OCI-LY3 (cell line): ENCODE measurements around the gene ADAMTSL5.
"Not testable (repeated sequence)": the region's sequence is repeated elsewhere in the genome, so short reads cannot be mapped to it uniquely, and the experiment has no call there.

ENCODE experiments used
- H2AFZ ChIP-seq: fragments of 200-600, 300-600 bp; shearing (Covaris generic); 2 replicates; pipeline ENCODE4 v1.6.0; 2014; ENCODE audit warnings: antibody characterized with exemption, low read depth, low read length
- H3K27ac ChIP-seq: fragments of 200-600, 300-600 bp; sonication (generic); 2 replicates; pipeline ENCODE4 v1.5.1; 2014; ENCODE audit warnings: mild to moderate bottlenecking, low read length, moderate library complexity, mixed read lengths
- H3K27me3 ChIP-seq: fragments of 200-600, 300-600 bp; sonication (generic); 2 replicates; pipeline ENCODE4 v1.6.1; 2014; ENCODE audit warnings: low read depth, low read length, mixed read lengths
- H3K36me3 ChIP-seq: fragments of 200-600, 300-600 bp; sonication (generic); replicated peaks from 2 replicates; pipeline ENCODE3; 2014; ENCODE audit warnings: low read depth, low read length, mixed read lengths
- H3K4me1 ChIP-seq: fragments of 300-600, 200-600 bp; sonication (generic); 2 replicates; pipeline ENCODE4 v1.6.1; 2014; ENCODE audit warnings: low read length, mixed read lengths
- H3K4me2 ChIP-seq: fragments of 200-600, 300-600 bp; sonication (generic); 2 replicates; pipeline ENCODE4 v1.6.1; 2014; ENCODE audit warnings: low read length, mixed read lengths
- H3K4me3 ChIP-seq: fragments of 300-600, 200-600 bp; sonication (generic); 2 replicates; pipeline ENCODE4 v1.5.1; 2014; ENCODE audit warnings: antibody characterized with exemption, mild to moderate bottlenecking, low read length, moderate library complexity
- H3K79me2 ChIP-seq: fragments of 300-600, 200-600 bp; shearing (Covaris generic); 2 replicates; pipeline ENCODE4 v1.6.1; 2014; ENCODE audit warnings: mild to moderate bottlenecking, low read length, mixed read lengths
- H3K9ac ChIP-seq: fragments of 300-600, 200-600 bp; shearing (Covaris generic); 2 replicates; pipeline ENCODE4 v1.6.0; 2014; ENCODE audit warnings: mild to moderate bottlenecking, low read length, moderate library complexity
- H3K9me3 ChIP-seq: fragments of 200-600, 300-600 bp; shearing (Covaris generic); 2 replicates; pipeline ENCODE4 v1.6.1; 2014; ENCODE audit warnings: low read length, mixed read lengths; ENCODE audit not compliant: insufficient read depth
- H4K20me1 ChIP-seq: fragments of 200-600, 300-600 bp; sonication (generic); 2 replicates; pipeline ENCODE4 v1.6.1; 2016; ENCODE audit warnings: low read length, mixed read lengths; ENCODE audit not compliant: insufficient read depth
- CTCF ChIP-seq: fragments of 200-600, 300-600 bp; sonication (generic); IDR thresholded peaks from 2 replicates; pipeline ENCODE4 v1.5.1; 2014; ENCODE audit warnings: antibody characterized with exemption, low read length, low read depth
- EZH2phosphoT487 ChIP-seq: fragments of 200-600 bp; shearing (Covaris generic); IDR thresholded peaks from 2 replicates; pipeline ENCODE4 v1.6.1; 2018; ENCODE audit warnings: antibody characterized with exemption, mixed run types, low read depth

Gene ADAMTSL5

GRCh38 chr19:1501200-1501595 lies 11.6 kb downstream of the ADAMTSL5 start:
- H3K4me3 ChIP-seq, result no peak overlapping the region
- no peaks in the 10 kb centered on the region for H4K20me1 ChIP-seq
- H3K27me3 ChIP-seq, result peaks cover 4% of the 10 kb centered on the region; the same call in 1 of the 2 replicates

GRCh38 chr19:1499231-1499630 lies 13.6 kb downstream of the ADAMTSL5 start:
- H3K4me3 ChIP-seq, H3K9me3 ChIP-seq, H3K27ac ChIP-seq, H3K27me3 ChIP-seq, H3K79me2 ChIP-seq, H2AFZ ChIP-seq, H3K36me3 ChIP-seq, H3K4me1 ChIP-seq, H4K20me1 ChIP-seq, H3K9ac ChIP-seq, H3K4me2 ChIP-seq: not testable (repeated sequence)

More at GRCh38 chr19:1501200-1501595, 11.6 kb downstream of the ADAMTSL5 start:
- Histone ChIP-seq H3K36me3 (no peaks in the 10 kb centered on the region), H3K79me2 (no peaks in the 10 kb centered on the region), H3K4me2 (no peak overlapping the region), H3K27ac (no peak overlapping the region), H2AFZ (no peak overlapping the region), H3K9ac (no peak overlapping the region), H3K4me1 (no peaks in the 10 kb centered on the region), H3K9me3 (no peaks in the 10 kb centered on the region)
- TF ChIP-seq CTCF (no peak), EZH2phosphoT487 (no peak)

- TF ChIP-seq EZH2phosphoT487 (no peak), CTCF (no peak)
- Histone ChIP-seq H3K4me3 (no peak overlapping the region), H3K79me2 (no peaks in the 10 kb centered on the region), H2AFZ (no peak overlapping the region), H3K9ac (no peak overlapping the region), H4K20me1 (no peaks in the 10 kb centered on the region), H3K27ac (no peak overlapping the region), H3K4me2 (no peak overlapping the region), H3K27me3 (no peaks in the 10 kb centered on the region), H3K4me1 (no peaks in the 10 kb centered on the region), H3K9me3 (no peaks in the 10 kb centered on the region), H3K36me3 (no peaks in the 10 kb centered on the region)
These were observed 15.1 kb downstream of the ADAMTSL5 start for GRCh38 chr19:1497578-1498235.

GRCh38 chr19:1496714-1497577 lies 15.9 kb downstream of the ADAMTSL5 start:
- H3K4me3 ChIP-seq, result no peak overlapping the region
- H3K79me2 ChIP-seq, result no peaks in the 10 kb centered on the region
- H3K27ac ChIP-seq, result no peak overlapping the region
- TF ChIP-seq CTCF (no peak), EZH2phosphoT487 (no peak)
- H3K36me3 ChIP-seq, result no peaks in the 10 kb centered on the region
- H3K27me3 ChIP-seq, result no peaks in the 10 kb centered on the region
- no peak overlapping the region for H3K9ac ChIP-seq
- no peak overlapping the region for H3K4me2 ChIP-seq
- no peaks in the 10 kb centered on the region for H3K4me1 ChIP-seq
- H2AFZ ChIP-seq, result no peak overlapping the region
- no peaks in the 10 kb centered on the region for H4K20me1 ChIP-seq
- H3K9me3 ChIP-seq, result no peaks in the 10 kb centered on the region
